ENCODE results near the gene LYPD1.

The LYPD1 gene

DNA sequence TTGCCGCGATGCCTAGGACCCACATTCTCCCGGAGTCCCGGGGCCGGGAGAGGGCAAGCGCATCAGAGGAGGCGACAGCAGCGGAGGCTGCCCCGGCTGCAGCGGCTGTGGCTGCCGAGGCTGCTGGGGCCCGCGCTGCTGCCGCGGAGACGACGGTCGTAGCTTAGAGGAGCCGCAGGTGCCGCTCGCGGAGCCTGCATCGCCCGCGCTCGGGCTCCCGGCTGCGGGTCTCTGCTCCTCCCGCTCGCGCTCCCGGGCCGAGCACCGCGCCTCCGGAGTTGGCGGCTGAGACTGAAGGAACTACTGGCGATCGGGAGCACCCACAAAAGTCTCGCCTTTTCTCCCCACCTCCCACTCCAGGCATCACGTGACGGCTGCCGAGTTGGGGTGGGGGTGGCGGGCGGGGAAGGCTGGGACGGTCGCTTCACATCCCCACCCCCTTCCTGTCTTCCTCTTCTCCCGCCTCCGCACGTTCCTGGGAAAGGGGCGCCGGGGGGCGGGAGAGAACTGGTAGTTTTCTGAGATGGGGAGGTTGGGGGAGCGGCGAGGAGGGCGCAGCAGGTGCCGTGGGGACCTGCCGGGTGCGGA lies at the start of gene LYPD1:
LYPD1 (minus strand) TSS at position 298 of the 588 bp plus-strand sequence; CDS start at position 25, 273 bp downstream.
- no peaks in the 10 kb centered on the region for H3K9me3 ChIP-seq (ENCODE audit: severe bottlenecking)
- no peaks in the 10 kb centered on the region for H3K36me3 ChIP-seq (ENCODE audit: low read depth)
- peak within 1 kb of the TSS; percentile 16 for H3K4me3 ChIP-seq (ENCODE audit: severe bottlenecking)
- no peak for DNase-seq (ENCODE audit: low spot score)
- peak; percentile 48 for ATAC-seq (ENCODE audit: low read depth)
- TF ChIP-seq, protein P1, sequence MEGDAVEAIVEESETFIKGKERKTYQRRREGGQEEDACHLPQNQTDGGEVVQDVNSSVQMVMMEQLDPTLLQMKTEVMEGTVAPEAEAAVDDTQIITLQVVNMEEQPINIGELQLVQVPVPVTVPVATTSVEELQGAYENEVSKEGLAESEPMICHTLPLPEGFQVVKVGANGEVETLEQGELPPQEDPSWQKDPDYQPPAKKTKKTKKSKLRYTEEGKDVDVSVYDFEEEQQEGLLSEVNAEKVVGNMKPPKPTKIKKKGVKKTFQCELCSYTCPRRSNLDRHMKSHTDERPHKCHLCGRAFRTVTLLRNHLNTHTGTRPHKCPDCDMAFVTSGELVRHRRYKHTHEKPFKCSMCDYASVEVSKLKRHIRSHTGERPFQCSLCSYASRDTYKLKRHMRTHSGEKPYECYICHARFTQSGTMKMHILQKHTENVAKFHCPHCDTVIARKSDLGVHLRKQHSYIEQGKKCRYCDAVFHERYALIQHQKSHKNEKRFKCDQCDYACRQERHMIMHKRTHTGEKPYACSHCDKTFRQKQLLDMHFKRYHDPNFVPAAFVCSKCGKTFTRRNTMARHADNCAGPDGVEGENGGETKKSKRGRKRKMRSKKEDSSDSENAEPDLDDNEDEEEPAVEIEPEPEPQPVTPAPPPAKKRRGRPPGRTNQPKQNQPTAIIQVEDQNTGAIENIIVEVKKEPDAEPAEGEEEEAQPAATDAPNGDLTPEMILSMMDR (IDR thresholded peaks at IDR 0.05; ENCODE audit: poor library complexity, severe bottlenecking) = no peak
- no peak within 1 kb of the TSS for H3K27ac ChIP-seq (ENCODE audit: poor library complexity, severe bottlenecking)
- H3K4me1 ChIP-seq (ENCODE audit: insufficient read depth, poor library complexity, severe bottlenecking) = peaks cover 12% of the 10 kb centered on the region
- H3K27me3 ChIP-seq (ENCODE audit: insufficient read depth, poor library complexity, severe bottlenecking) = peaks cover 52% of the 10 kb centered on the region

GRCh38 chr2:132719480-132719879 lies 49.5 kb upstream of the LYPD1 start:
- ATAC-seq (ENCODE audit: low read depth) (no peak), DNase-seq (ENCODE audit: low spot score) (no peak)
- TF ChIP-seq, protein P1 (IDR thresholded peaks at IDR 0.05; ENCODE audit: poor library complexity, severe bottlenecking) = no peak
- Histone ChIP-seq H3K4me3 (ENCODE audit: severe bottlenecking) (no peak overlapping the region), H3K36me3 (ENCODE audit: low read depth) (no peaks in the 10 kb centered on the region), H3K27me3 (ENCODE audit: insufficient read depth, poor library complexity, severe bottlenecking) (no peaks in the 10 kb centered on the region), H3K9me3 (ENCODE audit: severe bottlenecking) (no peaks in the 10 kb centered on the region), H3K27ac (ENCODE audit: poor library complexity, severe bottlenecking) (no peak overlapping the region), H3K4me1 (ENCODE audit: insufficient read depth, poor library complexity, severe bottlenecking) (no peaks in the 10 kb centered on the region)

DNA sequence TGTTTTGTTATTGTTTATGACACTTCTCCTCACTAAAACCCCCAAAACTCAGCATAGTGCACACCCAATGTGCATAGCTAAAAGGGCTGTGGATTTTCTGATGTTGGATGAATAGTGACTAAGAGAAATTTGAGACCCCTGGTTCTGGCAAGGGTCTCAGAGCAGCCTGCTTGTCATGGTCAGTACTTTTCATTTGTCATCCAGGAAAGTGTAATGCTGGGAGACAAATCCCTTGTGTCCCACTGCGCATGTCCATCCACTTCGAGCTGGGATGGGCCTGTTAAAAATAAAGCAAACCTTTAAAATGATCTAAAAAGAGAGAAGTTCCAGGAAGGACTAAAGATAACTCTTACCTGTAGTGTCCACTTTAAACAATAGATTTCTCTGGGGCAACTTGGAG lies 46.9 kb upstream of the LYPD1 start:
- ATAC-seq (ENCODE audit: low read depth) = no peak
- H3K27ac ChIP-seq (ENCODE audit: poor library complexity, severe bottlenecking) = no peak overlapping the region
- DNase-seq (ENCODE audit: low spot score) = no peak
- H3K4me1 ChIP-seq (ENCODE audit: insufficient read depth, poor library complexity, severe bottlenecking) = no peaks in the 10 kb centered on the region
- H3K27me3 ChIP-seq (ENCODE audit: insufficient read depth, poor library complexity, severe bottlenecking) = peaks cover 6% of the 10 kb centered on the region
- H3K9me3 ChIP-seq (ENCODE audit: severe bottlenecking) = no peaks in the 10 kb centered on the region
- no peak overlapping the region for H3K4me3 ChIP-seq (ENCODE audit: severe bottlenecking)
- TF ChIP-seq, protein P1 (IDR thresholded peaks at IDR 0.05; ENCODE audit: poor library complexity, severe bottlenecking) = no peak
- no peaks in the 10 kb centered on the region for H3K36me3 ChIP-seq (ENCODE audit: low read depth)

- Histone ChIP-seq H3K36me3 (ENCODE audit: low read depth) (no peaks in the 10 kb centered on the region), H3K27ac (ENCODE audit: poor library complexity, severe bottlenecking) (no peak overlapping the region), H3K4me3 (ENCODE audit: severe bottlenecking) (no peak overlapping the region), H3K27me3 (ENCODE audit: insufficient read depth, poor library complexity, severe bottlenecking) (peaks cover 6% of the 10 kb centered on the region), H3K9me3 (ENCODE audit: severe bottlenecking) (no peaks in the 10 kb centered on the region), H3K4me1 (ENCODE audit: insufficient read depth, poor library complexity, severe bottlenecking) (no peaks in the 10 kb centered on the region)
- TF ChIP-seq, protein P1 (IDR thresholded peaks at IDR 0.05; ENCODE audit: poor library complexity, severe bottlenecking) = no peak
- DNase-seq (ENCODE audit: low spot score) (no peak), ATAC-seq (ENCODE audit: low read depth) (no peak)
Observed at GRCh38 chr2:132715386-132716351, 45.7 kb upstream of the LYPD1 start.

Measured in RWPE2 (cell line).